PC-3 (cell line): Measurements from ENCODE around the gene TF. TPM values are rescaled to one million over a fixed set of nuclear protein-coding genes. Genes with fewer than 3 reads are reported as not detected.

Experiments used
- ATAC-seq: fragments of 200-7000 bp; cut with Tn5 transposase; 2 replicates; pipeline ENCODE4 v1.9.1; 2020; ENCODE audit warnings: mild to moderate bottlenecking, moderate library complexity
- BruUV-seq: library from RNA; stranded (reverse); fragments of 400-500 nt; replicated peaks from 2 replicates; lab custom pipeline; 2021; lab: Mats Ljungman, UMichigan
- CTCF ChIA-PET: fragments of 300-600 bp; sonication (Branson Sonifier 250); formaldehyde crosslinking; loops from one replicate; lab custom pipeline; 2022; ENCODE audit warnings: antibody characterized with exemption; lab: Charles Lee
- POLR2A ChIA-PET: fragments of 300-600 bp; sonication (Branson Sonifier 250); formaldehyde crosslinking; loops from one replicate; lab custom pipeline; 2022; ENCODE audit warnings: antibody characterized with exemption; ENCODE audit not compliant: unreplicated experiment; lab: Charles Lee
- DNase-seq: peaks from one replicate; pipeline ENCODE4 v3.0.0-alpha.2; 2015
- H2AFZ ChIP-seq: fragments of 300-600 bp; sonication (generic); 2 replicates; pipeline ENCODE4 v1.6.0; 2016; ENCODE audit warnings: antibody characterized with exemption, low read length
- H3F3A ChIP-seq: fragments of 300-600 bp; sonication (generic); one replicate; pipeline ENCODE4 v1.6.0; 2017; ENCODE audit warnings: antibody characterized with exemption, low read length, control low read depth, mild to moderate bottlenecking; ENCODE audit not compliant: unreplicated experiment
- H3K27ac ChIP-seq: fragments of 300-600 bp; sonication (generic); 2 replicates; pipeline ENCODE4 v1.5.1; 2016; ENCODE audit warnings: mild to moderate bottlenecking, low read length
- H3K27me3 ChIP-seq: fragments of 300-600 bp; sonication (generic); 2 replicates; pipeline ENCODE4 v1.6.1; 2016; ENCODE audit warnings: low read length, mixed read lengths
- H3K36me3 ChIP-seq: fragments of 300-600 bp; sonication (generic); 2 replicates; pipeline ENCODE4 v1.6.1; 2016; ENCODE audit warnings: low read depth, mixed run types, low read length, mixed read lengths
- H3K4me1 ChIP-seq: fragments of 300-600 bp; sonication (generic); 2 replicates; pipeline ENCODE4 v1.5.1; 2016; ENCODE audit warnings: low read length; ENCODE audit not compliant: insufficient read depth
- H3K4me2 ChIP-seq: fragments of 300-600 bp; sonication (generic); 2 replicates; pipeline ENCODE4 v1.6.0; 2016; ENCODE audit warnings: low read length
- H3K4me3 ChIP-seq: fragments of 300-600 bp; sonication (generic); 2 replicates; pipeline ENCODE4 v1.5.1; 2016; ENCODE audit warnings: mild to moderate bottlenecking, low read length, mixed read lengths
- H3K79me2 ChIP-seq: fragments of 300-600 bp; sonication (generic); 2 replicates; pipeline ENCODE4 v1.6.1; 2017; ENCODE audit warnings: low read length, mixed read lengths
- H3K9ac ChIP-seq: fragments of 300-600 bp; sonication (generic); 2 replicates; pipeline ENCODE4 v1.6.0; 2016; ENCODE audit warnings: mild to moderate bottlenecking, low read length
- H3K9me2 ChIP-seq: fragments of 300-600 bp; sonication (generic); replicated peaks from 2 replicates; pipeline ENCODE4 v1.6.1; 2016; ENCODE audit warnings: mixed run types, low read length, mixed read lengths
- H3K9me3 ChIP-seq: fragments of 300-600 bp; sonication (generic); 2 replicates; pipeline ENCODE4 v1.6.1; 2016; ENCODE audit warnings: low read length, mixed read lengths
- H4K20me1 ChIP-seq: fragments of 300-600 bp; sonication (generic); 2 replicates; pipeline ENCODE4 v1.6.1; 2016; ENCODE audit warnings: low read length, mixed read lengths
- EZH2 ChIP-seq: fragments of 300-600 bp; sonication (generic); IDR thresholded peaks from one replicate; pipeline ENCODE4 v1.6.1; 2017; ENCODE audit warnings: antibody characterized with exemption, mild to moderate bottlenecking, low read length; ENCODE audit not compliant: unreplicated experiment
- EZH2phosphoT487 ChIP-seq: fragments of 300-600 bp; sonication (generic); IDR thresholded peaks from 2 replicates; pipeline ENCODE4 v1.6.1; 2018; ENCODE audit warnings: mild to moderate bottlenecking, antibody characterized with exemption, low read length, borderline replicate concordance
- intact Hi-C: fragments of 100-400 bp; cut with micrococcal nuclease; formaldehyde crosslinking; loops from 2 replicates; pipeline ENCODE4 v1.9.0; 2023
- total RNA-seq: library from RNA; depleted of rRNA; stranded (reverse); fragments of >200 nt; gene quantifications from 2 replicates; pipeline ENCODE4 v1.2.3, GENCODE V29; 2014
- TF ChIP-seq, protein P1 (sequence below): fragments of 300-600 bp; sonication (generic); conservative IDR thresholded peaks from 2 replicates; pipeline ENCODE4 v1.5.1; 2017; ENCODE audit warnings: antibody characterized with exemption, low read depth, mild to moderate bottlenecking, low read length

TF gene
- total RNA-seq, 1 experiment from 2014 or later = not detected

- intact Hi-C loops = no loop called here
- ChIA-PET POLR2A (no interaction called here), CTCF (no interaction called here)
- Histone ChIP-seq H3K4me1 (no peaks in the 10 kb centered on the region), H3K27me3 (no peaks in the 10 kb centered on the region), H3K9me3 (no peaks in the 10 kb centered on the region), H3K9ac (no peak overlapping the region), H3K27ac (no peak overlapping the region), H2AFZ (no peak overlapping the region), H3F3A (no peaks in the 10 kb centered on the region), H3K79me2 (no peaks in the 10 kb centered on the region), H3K36me3 (no peaks in the 10 kb centered on the region), H4K20me1 (no peaks in the 10 kb centered on the region), H3K4me2 (no peak overlapping the region), H3K4me3 (no peak overlapping the region), H3K9me2 (no peaks in the 10 kb centered on the region)
- no peak for DNase-seq
- no peak for TF ChIP-seq EZH2
- no peak for TF ChIP-seq EZH2phosphoT487
- TF ChIP-seq, protein P1, sequence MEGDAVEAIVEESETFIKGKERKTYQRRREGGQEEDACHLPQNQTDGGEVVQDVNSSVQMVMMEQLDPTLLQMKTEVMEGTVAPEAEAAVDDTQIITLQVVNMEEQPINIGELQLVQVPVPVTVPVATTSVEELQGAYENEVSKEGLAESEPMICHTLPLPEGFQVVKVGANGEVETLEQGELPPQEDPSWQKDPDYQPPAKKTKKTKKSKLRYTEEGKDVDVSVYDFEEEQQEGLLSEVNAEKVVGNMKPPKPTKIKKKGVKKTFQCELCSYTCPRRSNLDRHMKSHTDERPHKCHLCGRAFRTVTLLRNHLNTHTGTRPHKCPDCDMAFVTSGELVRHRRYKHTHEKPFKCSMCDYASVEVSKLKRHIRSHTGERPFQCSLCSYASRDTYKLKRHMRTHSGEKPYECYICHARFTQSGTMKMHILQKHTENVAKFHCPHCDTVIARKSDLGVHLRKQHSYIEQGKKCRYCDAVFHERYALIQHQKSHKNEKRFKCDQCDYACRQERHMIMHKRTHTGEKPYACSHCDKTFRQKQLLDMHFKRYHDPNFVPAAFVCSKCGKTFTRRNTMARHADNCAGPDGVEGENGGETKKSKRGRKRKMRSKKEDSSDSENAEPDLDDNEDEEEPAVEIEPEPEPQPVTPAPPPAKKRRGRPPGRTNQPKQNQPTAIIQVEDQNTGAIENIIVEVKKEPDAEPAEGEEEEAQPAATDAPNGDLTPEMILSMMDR = no peak
- BruUV-seq = no TSS peak
- no peak for ATAC-seq
Measured at GRCh38 chr3:133758964-133759739, 13.0 kb downstream of the TF start.

- CTCF ChIA-PET = no interaction called here
- H3K9me3 ChIP-seq = no peaks in the 10 kb centered on the region
- H3K27ac ChIP-seq = no peak overlapping the region
- H4K20me1 ChIP-seq = no peaks in the 10 kb centered on the region
- intact Hi-C loops = no loop called here
- H2AFZ ChIP-seq = no peak overlapping the region
- ATAC-seq (no peak), DNase-seq (no peak)
- TF ChIP-seq, protein P1 = no peak
- TF ChIP-seq EZH2 (no peak), EZH2phosphoT487 (no peak)
- no TSS peak for BruUV-seq
- no peak overlapping the region for H3K4me2 ChIP-seq
- H3K9me2 ChIP-seq = no peaks in the 10 kb centered on the region
- POLR2A ChIA-PET = no interaction called here
- no peaks in the 10 kb centered on the region for H3K36me3 ChIP-seq
- no peaks in the 10 kb centered on the region for H3K27me3 ChIP-seq
- H3K4me3 ChIP-seq = no peak overlapping the region
- no peaks in the 10 kb centered on the region for H3K4me1 ChIP-seq
- H3F3A ChIP-seq = no peaks in the 10 kb centered on the region
- H3K9ac ChIP-seq = no peak overlapping the region
- no peaks in the 10 kb centered on the region for H3K79me2 ChIP-seq
Measured at GRCh38 chr3:133759740-133760305, 13.6 kb downstream of the TF start.

- no peaks in the 10 kb centered on the region for H3K79me2 ChIP-seq
- ChIA-PET POLR2A (no interaction called here), CTCF (no interaction called here)
- H3K27ac ChIP-seq = no peak overlapping the region
- H3K4me1 ChIP-seq = no peaks in the 10 kb centered on the region
- ATAC-seq = no peak
- intact Hi-C loops = no loop called here
- H3K27me3 ChIP-seq = no peaks in the 10 kb centered on the region
- H4K20me1 ChIP-seq = no peaks in the 10 kb centered on the region
- no peak overlapping the region for H2AFZ ChIP-seq
- no peak for DNase-seq
- no peak overlapping the region for H3K9ac ChIP-seq
- no peaks in the 10 kb centered on the region for H3K36me3 ChIP-seq
- TF ChIP-seq EZH2 (no peak), EZH2phosphoT487 (no peak)
- TF ChIP-seq, protein P1 = no peak
- H3K4me2 ChIP-seq = no peak overlapping the region
- H3K9me2 ChIP-seq = no peaks in the 10 kb centered on the region
- H3K4me3 ChIP-seq = no peak overlapping the region
- BruUV-seq = no TSS peak
- H3F3A ChIP-seq = no peaks in the 10 kb centered on the region
- H3K9me3 ChIP-seq = no peaks in the 10 kb centered on the region
Measured at GRCh38 chr3:133760916-133761315, 14.7 kb downstream of the TF start.
